Parathyroid adenoma (tissue), 2 donors: Measurements from ENCODE around the gene SEC23A.

Experiments used
- H2AFZ ChIP-seq: fragments of 300-600 bp; sonication (generic); one replicate; pipeline ENCODE4 v1.7.0; 2017; ENCODE audit warnings: antibody characterized with exemption, mild to moderate bottlenecking
- H3K27ac ChIP-seq: fragments of 300-600 bp; sonication (generic); one replicate; pipeline ENCODE4 v1.7.0; 2017
- H3K27me3 ChIP-seq: fragments of 300-600 bp; sonication (generic); one replicate; pipeline ENCODE4 v1.7.0; 2017; ENCODE audit warnings: low read length; ENCODE audit not compliant: control insufficient read depth, insufficient read depth
- H3K36me3 ChIP-seq: fragments of 300-600 bp; sonication (generic); one replicate; pipeline ENCODE4 v1.7.0; 2017; ENCODE audit warnings: low read length; ENCODE audit not compliant: control insufficient read depth, insufficient read depth
- H3K4me1 ChIP-seq: fragments of 300-600 bp; sonication (generic); one replicate; pipeline ENCODE4 v1.7.0; 2017; ENCODE audit warnings: control low read depth
- H3K4me2 ChIP-seq: fragments of 300-600 bp; sonication (generic); one replicate; pipeline ENCODE4 v1.7.0; 2017; ENCODE audit warnings: low read length
- H3K4me3 ChIP-seq: fragments of 300-600 bp; sonication (generic); one replicate; pipeline ENCODE4 v1.7.0; 2017; ENCODE audit warnings: low read depth, low read length
- H3K79me2 ChIP-seq: fragments of 300-600 bp; sonication (generic); one replicate; pipeline ENCODE4 v1.7.0; 2017; ENCODE audit warnings: control low read depth
- H3K9ac ChIP-seq: fragments of 300-600 bp; sonication (generic); one replicate; pipeline ENCODE4 v1.7.0; 2017; ENCODE audit warnings: mild to moderate bottlenecking
- H3K9me3 ChIP-seq: fragments of 300-600 bp; sonication (generic); one replicate; pipeline ENCODE4 v1.7.0; 2017; ENCODE audit warnings: low read length; ENCODE audit not compliant: control insufficient read depth
- TF ChIP-seq, protein P1 (sequence below): fragments of 300-600 bp; sonication (generic); IDR thresholded peaks from one replicate; pipeline ENCODE4 v1.7.0; 2017; ENCODE audit warnings: antibody characterized with exemption, mild to moderate bottlenecking
- donor health status: primary hyperparathyroidism.

Gene SEC23A

DNA sequence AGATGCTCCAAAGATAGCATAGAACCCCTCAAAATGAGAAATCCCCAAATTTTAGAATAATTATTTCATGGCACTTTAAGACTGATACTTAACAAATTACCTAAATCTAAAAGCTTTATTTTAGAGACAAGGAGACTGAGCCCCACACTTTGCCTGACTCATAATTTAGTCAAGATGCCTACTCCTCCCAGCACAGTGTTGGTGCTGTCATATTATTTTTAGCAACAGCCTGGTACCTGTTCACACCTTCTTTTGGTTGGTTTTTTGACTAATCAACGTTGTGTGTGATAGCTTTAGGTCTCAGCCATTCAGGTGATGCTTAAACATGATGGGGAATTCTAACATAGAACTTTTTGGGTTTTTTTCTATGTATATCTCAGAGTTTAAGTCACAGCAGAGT is 120.2 kb downstream of the SEC23A start:
- Histone ChIP-seq H2AFZ (no peak overlapping the region), H3K9me3 (no peaks in the 10 kb centered on the region), H3K79me2 (no peaks in the 10 kb centered on the region), H3K9ac (no peak overlapping the region), H3K4me3 (no peak overlapping the region), H3K36me3 (no peaks in the 10 kb centered on the region), H3K4me1 (no peaks in the 10 kb centered on the region), H3K4me2 (no peak overlapping the region), H3K27me3 (no peaks in the 10 kb centered on the region), H3K27ac (no peak overlapping the region)
- TF ChIP-seq, protein P1, sequence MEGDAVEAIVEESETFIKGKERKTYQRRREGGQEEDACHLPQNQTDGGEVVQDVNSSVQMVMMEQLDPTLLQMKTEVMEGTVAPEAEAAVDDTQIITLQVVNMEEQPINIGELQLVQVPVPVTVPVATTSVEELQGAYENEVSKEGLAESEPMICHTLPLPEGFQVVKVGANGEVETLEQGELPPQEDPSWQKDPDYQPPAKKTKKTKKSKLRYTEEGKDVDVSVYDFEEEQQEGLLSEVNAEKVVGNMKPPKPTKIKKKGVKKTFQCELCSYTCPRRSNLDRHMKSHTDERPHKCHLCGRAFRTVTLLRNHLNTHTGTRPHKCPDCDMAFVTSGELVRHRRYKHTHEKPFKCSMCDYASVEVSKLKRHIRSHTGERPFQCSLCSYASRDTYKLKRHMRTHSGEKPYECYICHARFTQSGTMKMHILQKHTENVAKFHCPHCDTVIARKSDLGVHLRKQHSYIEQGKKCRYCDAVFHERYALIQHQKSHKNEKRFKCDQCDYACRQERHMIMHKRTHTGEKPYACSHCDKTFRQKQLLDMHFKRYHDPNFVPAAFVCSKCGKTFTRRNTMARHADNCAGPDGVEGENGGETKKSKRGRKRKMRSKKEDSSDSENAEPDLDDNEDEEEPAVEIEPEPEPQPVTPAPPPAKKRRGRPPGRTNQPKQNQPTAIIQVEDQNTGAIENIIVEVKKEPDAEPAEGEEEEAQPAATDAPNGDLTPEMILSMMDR, result no peak

DNA sequence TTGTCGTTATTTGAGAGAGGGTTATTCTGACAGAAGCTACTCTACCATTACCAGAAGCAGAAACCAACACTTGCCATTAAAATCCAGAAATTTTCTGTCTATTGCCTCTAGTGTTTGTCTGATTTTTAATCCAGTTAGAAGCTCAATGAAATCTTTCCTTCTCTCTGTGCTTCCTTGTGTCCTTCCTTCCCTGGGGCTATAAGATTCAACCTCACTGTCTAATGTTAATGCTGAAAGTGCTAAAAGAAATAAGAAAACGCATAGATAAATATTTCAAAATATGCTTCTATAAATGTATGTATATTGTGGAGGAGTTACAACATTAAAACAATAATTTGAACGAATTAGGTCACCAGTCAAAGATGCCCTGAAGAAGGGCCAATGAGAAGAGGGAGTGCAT is 120.8 kb downstream of the SEC23A start:
- no peak overlapping the region for H3K4me2 ChIP-seq
- no peaks in the 10 kb centered on the region for H3K27me3 ChIP-seq
- no peaks in the 10 kb centered on the region for H3K4me1 ChIP-seq
- H3K9ac ChIP-seq, result no peak overlapping the region
- no peaks in the 10 kb centered on the region for H3K9me3 ChIP-seq
- H3K27ac ChIP-seq, result no peak overlapping the region
- H3K36me3 ChIP-seq, result no peaks in the 10 kb centered on the region
- H3K79me2 ChIP-seq, result no peaks in the 10 kb centered on the region
- TF ChIP-seq, protein P1, result no peak
- H2AFZ ChIP-seq, result no peak overlapping the region
- H3K4me3 ChIP-seq, result no peak overlapping the region
